PC-9 (cell line): ENCODE data around the gene SLC6A18. TPM values are rescaled to one million over a fixed set of nuclear protein-coding genes. Genes with fewer than 3 reads are reported as not detected.

Experiments used
- BruUV-seq: library from RNA; stranded (reverse); fragments of 400-500 nt; replicated peaks from 2 replicates; lab custom pipeline; 2021; lab: Mats Ljungman, UMichigan
- CTCF ChIA-PET: fragments of 300-600 bp; sonication (Branson Sonifier 250); formaldehyde crosslinking; loops from one replicate; lab custom pipeline; 2022; ENCODE audit warnings: antibody characterized with exemption; lab: Charles Lee
- POLR2A ChIA-PET: fragments of 300-600 bp; sonication (Branson Sonifier 250); formaldehyde crosslinking; loops from one replicate; lab custom pipeline; 2022; ENCODE audit warnings: antibody characterized with exemption; ENCODE audit not compliant: unreplicated experiment; lab: Charles Lee
- DNase-seq, 2 experiments: peaks; one replicate each; pipeline versions ENCODE4 v3.0.0 to v3.0.0-alpha.2; 2015 to 2022; ENCODE audit warnings: mixed read lengths in 1 of 2
- H2AFZ ChIP-seq: fragments of 200-600 bp; sonication (generic); 2 replicates; pipeline ENCODE4 v1.8.1; 2017; ENCODE audit warnings: antibody characterized with exemption
- H3F3A ChIP-seq: fragments of 200-600 bp; sonication (generic); 2 replicates; pipeline ENCODE4 v1.8.1; 2017; ENCODE audit warnings: antibody characterized with exemption, mild to moderate bottlenecking, low read depth; ENCODE audit not compliant: insufficient read depth
- H3K27ac ChIP-seq: fragments of 200-600 bp; sonication (generic); 2 replicates; pipeline ENCODE4 v1.6.1; 2016; ENCODE audit warnings: mixed run types
- H3K27me3 ChIP-seq: fragments of 200-600 bp; sonication (generic); 2 replicates; pipeline ENCODE4 v1.6.1; 2016; ENCODE audit warnings: low read depth, mixed run types; ENCODE audit not compliant: insufficient read depth
- H3K36me3 ChIP-seq: fragments of 200-600 bp; sonication (generic); 2 replicates; pipeline ENCODE4 v1.6.1; 2016; ENCODE audit warnings: low read depth, mixed run types
- H3K4me1 ChIP-seq: fragments of 200-600 bp; sonication (generic); replicated peaks from 2 replicates; pipeline ENCODE4 v1.6.1; 2016; ENCODE audit warnings: mixed run types; ENCODE audit not compliant: insufficient read depth
- H3K4me2 ChIP-seq: fragments of 200-600 bp; sonication (generic); 2 replicates; pipeline ENCODE4 v1.6.1; 2017; ENCODE audit warnings: mixed run types
- H3K4me3 ChIP-seq: fragments of 200-600 bp; sonication (generic); 2 replicates; pipeline ENCODE4 v1.6.1; 2016; ENCODE audit warnings: mixed run types
- H3K79me2 ChIP-seq: fragments of 200-600 bp; sonication (generic); 2 replicates; pipeline ENCODE4 v1.6.1; 2017; ENCODE audit warnings: low read depth, mixed run types
- H3K9me2 ChIP-seq: fragments of 200-600 bp; sonication (generic); 2 replicates; pipeline ENCODE4 v1.8.1; 2017; ENCODE audit warnings: mild to moderate bottlenecking; ENCODE audit not compliant: insufficient read depth
- H3K9me3 ChIP-seq: fragments of 200-600 bp; sonication (generic); 2 replicates; pipeline ENCODE4 v1.8.1; 2016; ENCODE audit warnings: low read depth; ENCODE audit not compliant: insufficient read depth
- H4K20me1 ChIP-seq: fragments of 200-600 bp; sonication (generic); 2 replicates; pipeline ENCODE4 v1.8.1; 2017; ENCODE audit not compliant: insufficient read depth
- EZH2 ChIP-seq: fragments of 200-600 bp; sonication (generic); IDR thresholded peaks from 2 replicates; pipeline ENCODE4 v1.8.0; 2017; ENCODE audit warnings: antibody characterized with exemption, low read depth
- intact Hi-C: fragments of 100-400 bp; cut with micrococcal nuclease; formaldehyde crosslinking; loops from one replicate; pipeline ENCODE4 v1.10.0; 2022; ENCODE audit not compliant: unreplicated experiment
- total RNA-seq: library from RNA; stranded (reverse); gene quantifications from 2 replicates; pipeline ENCODE4 v1.2.3, GENCODE V29; 2021
- TF ChIP-seq, protein P1 (sequence below): fragments of 200-600 bp; sonication (generic); conservative IDR thresholded peaks from 2 replicates; pipeline ENCODE4 v1.6.1; 2017; ENCODE audit warnings: mixed run types, antibody characterized with exemption, mild to moderate bottlenecking, moderate library complexity

The SLC6A18 gene
- total RNA-seq, 1 experiment from 2014 or later: not detected

DNA sequence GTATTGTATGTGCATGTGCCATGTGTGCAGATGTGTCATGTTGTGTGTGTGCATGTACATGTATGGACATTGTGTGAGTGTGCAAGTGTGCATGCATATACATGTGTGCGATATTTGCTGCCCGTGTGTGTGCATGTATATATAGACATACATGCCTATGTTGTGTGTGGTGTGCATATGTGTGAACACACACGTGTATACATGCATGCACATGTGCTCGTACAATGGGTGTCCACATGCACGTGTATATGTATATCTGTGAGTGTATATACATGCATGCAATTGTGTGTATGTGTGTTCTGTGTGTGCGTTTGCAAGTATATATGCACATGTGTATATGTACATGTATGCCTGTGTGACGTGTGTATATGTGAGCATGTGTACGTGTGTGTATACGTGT is 3.0 kb upstream of the SLC6A18 start:
- ChIA-PET CTCF (no interaction called here), POLR2A (no interaction called here)
- H3K27ac ChIP-seq: no peak overlapping the region
- H3K36me3 ChIP-seq: no peaks in the 10 kb centered on the region
- no peak for DNase-seq
- H2AFZ ChIP-seq: no peak overlapping the region
- H3K27me3 ChIP-seq: peaks cover 96% of the 10 kb centered on the region
- H3K79me2 ChIP-seq: no peaks in the 10 kb centered on the region
- H4K20me1 ChIP-seq: peaks cover 11% of the 10 kb centered on the region
- TF ChIP-seq, protein P1, sequence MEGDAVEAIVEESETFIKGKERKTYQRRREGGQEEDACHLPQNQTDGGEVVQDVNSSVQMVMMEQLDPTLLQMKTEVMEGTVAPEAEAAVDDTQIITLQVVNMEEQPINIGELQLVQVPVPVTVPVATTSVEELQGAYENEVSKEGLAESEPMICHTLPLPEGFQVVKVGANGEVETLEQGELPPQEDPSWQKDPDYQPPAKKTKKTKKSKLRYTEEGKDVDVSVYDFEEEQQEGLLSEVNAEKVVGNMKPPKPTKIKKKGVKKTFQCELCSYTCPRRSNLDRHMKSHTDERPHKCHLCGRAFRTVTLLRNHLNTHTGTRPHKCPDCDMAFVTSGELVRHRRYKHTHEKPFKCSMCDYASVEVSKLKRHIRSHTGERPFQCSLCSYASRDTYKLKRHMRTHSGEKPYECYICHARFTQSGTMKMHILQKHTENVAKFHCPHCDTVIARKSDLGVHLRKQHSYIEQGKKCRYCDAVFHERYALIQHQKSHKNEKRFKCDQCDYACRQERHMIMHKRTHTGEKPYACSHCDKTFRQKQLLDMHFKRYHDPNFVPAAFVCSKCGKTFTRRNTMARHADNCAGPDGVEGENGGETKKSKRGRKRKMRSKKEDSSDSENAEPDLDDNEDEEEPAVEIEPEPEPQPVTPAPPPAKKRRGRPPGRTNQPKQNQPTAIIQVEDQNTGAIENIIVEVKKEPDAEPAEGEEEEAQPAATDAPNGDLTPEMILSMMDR: no peak
- TF ChIP-seq EZH2: no peak
- peaks cover 5% of the 10 kb centered on the region; the same call in 1 of the 2 replicates for H3K9me3 ChIP-seq
- BruUV-seq: no TSS peak
- H3K4me3 ChIP-seq: no peak overlapping the region
- H3K4me1 ChIP-seq: no peaks in the 10 kb centered on the region
- no peaks in the 10 kb centered on the region for H3K9me2 ChIP-seq
- no peak overlapping the region for H3K4me2 ChIP-seq
- intact Hi-C loops: no loop called here
- H3F3A ChIP-seq: peaks cover 10% of the 10 kb centered on the region

DNA sequence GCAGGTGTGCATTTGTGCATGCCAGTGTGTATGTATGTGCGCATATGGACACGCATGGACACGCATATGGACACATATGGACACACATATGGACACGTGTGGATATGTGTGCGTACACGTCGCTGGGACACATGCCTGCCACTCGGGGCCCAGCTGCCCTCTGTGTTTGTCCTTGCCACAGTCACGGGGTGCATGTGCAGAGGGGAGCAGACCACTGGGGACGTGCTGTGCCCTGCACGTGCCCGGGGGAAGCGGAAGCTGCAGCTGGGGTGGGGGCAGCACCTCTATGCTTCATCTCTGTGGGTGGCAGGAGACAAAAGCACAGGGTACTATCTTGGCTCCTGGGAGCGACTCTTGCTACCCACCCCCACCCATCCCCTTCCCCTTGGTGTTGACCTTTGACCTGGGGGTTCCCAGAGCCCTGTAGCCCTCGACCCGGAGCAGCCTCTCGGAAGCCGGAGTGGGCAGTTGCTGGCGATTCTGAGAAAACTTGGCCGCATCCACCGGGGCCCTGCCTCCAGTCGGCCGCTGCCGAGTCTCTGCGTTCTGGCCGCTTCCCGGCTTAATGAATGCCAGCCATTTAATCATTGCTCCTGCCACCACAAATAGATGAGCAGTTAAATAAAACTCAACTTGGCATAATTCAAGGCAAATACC is 2.4 kb upstream of the SLC6A18 start:
- H3K9me3 ChIP-seq: peaks cover 5% of the 10 kb centered on the region; the same call in 1 of the 2 replicates
- H3K36me3 ChIP-seq: no peaks in the 10 kb centered on the region
- H3K4me2 ChIP-seq: no peak overlapping the region
- TF ChIP-seq, protein P1: no peak
- no peak for TF ChIP-seq EZH2
- no peaks in the 10 kb centered on the region; the same call in 1 of the 2 replicates for H3K4me1 ChIP-seq
- no TSS peak for BruUV-seq
- DNase-seq: no peak
- intact Hi-C loops: no loop called here
- no peaks in the 10 kb centered on the region for H3K9me2 ChIP-seq
- no peaks in the 10 kb centered on the region for H3K79me2 ChIP-seq
- no peak overlapping the region for H2AFZ ChIP-seq
- H3K27ac ChIP-seq: no peak overlapping the region
- peaks cover 11% of the 10 kb centered on the region for H4K20me1 ChIP-seq
- ChIA-PET CTCF (no interaction called here), POLR2A (no interaction called here)
- H3F3A ChIP-seq: peaks cover 10% of the 10 kb centered on the region
- H3K4me3 ChIP-seq: no peak overlapping the region
- H3K27me3 ChIP-seq: peaks cover 96% of the 10 kb centered on the region

DNA sequence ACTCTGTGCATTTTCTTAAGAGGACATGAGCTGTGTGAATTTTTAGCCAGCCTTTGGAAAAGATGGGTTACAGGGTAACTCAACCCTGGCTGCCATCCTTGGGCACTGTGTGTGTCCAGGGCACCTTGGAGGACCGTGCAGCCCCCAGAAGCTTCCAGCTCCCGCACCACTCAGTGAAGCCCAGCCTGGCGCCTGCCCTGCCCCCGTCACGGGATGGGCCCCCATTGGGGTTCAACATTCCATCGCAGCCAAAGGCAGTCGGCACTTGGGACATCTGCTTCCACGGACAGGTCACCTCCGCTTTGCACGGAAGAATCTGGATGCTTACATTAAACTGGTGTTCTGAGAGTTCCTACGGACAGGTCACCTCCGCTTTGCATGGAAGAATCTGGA is 1.9 kb upstream of the SLC6A18 start:
- ChIA-PET CTCF (no interaction called here), POLR2A (no interaction called here)
- H3K27me3 ChIP-seq: peaks cover 96% of the 10 kb centered on the region
- H3K27ac ChIP-seq: no peak overlapping the region
- no TSS peak for BruUV-seq
- H2AFZ ChIP-seq: no peak overlapping the region
- H3K79me2 ChIP-seq: no peaks in the 10 kb centered on the region
- no peak for DNase-seq
- intact Hi-C loops: no loop called here
- no peaks in the 10 kb centered on the region; the same call in 1 of the 2 replicates for H3K4me1 ChIP-seq
- H4K20me1 ChIP-seq: peaks cover 11% of the 10 kb centered on the region
- no peaks in the 10 kb centered on the region for H3K36me3 ChIP-seq
- peaks cover 5% of the 10 kb centered on the region; the same call in 1 of the 2 replicates for H3K9me3 ChIP-seq
- TF ChIP-seq, protein P1: no peak
- TF ChIP-seq EZH2: no peak
- H3K4me2 ChIP-seq: no peak overlapping the region
- peaks cover 10% of the 10 kb centered on the region for H3F3A ChIP-seq
- no peaks in the 10 kb centered on the region for H3K9me2 ChIP-seq
- H3K4me3 ChIP-seq: no peak overlapping the region
